ENCODE measurements around the gene RYR2.

RYR2 gene

GRCh38 chr1:237179503-237179902, 137.5 kb downstream of the RYR2 start:
- DNase-seq (ENCODE audit: low spot score) = no peak
- no peak for TF ChIP-seq CTCF (IDR thresholded peaks at IDR 0.05; ENCODE audit: extremely low read depth, missing control alignments)

- DNase-seq (ENCODE audit: low spot score) = no peak
- TF ChIP-seq CTCF (IDR thresholded peaks at IDR 0.05; ENCODE audit: extremely low read depth, missing control alignments) = no peak
Observed at GRCh38 chr1:237180256-237180655, 138.3 kb downstream of the RYR2 start.

GRCh38 chr1:237181743-237182317, 139.8 kb downstream of the RYR2 start:
- DNase-seq (ENCODE audit: low spot score) = no peak
- TF ChIP-seq CTCF (IDR thresholded peaks at IDR 0.05; ENCODE audit: extremely low read depth, missing control alignments) = no peak

GRCh38 chr1:237183963-237184540, 142.1 kb downstream of the RYR2 start:
- no peak for TF ChIP-seq CTCF (IDR thresholded peaks at IDR 0.05; ENCODE audit: extremely low read depth, missing control alignments)
- no peak for DNase-seq (ENCODE audit: low spot score)

- no peak for TF ChIP-seq CTCF (IDR thresholded peaks at IDR 0.05; ENCODE audit: extremely low read depth, missing control alignments)
- no peak for DNase-seq (ENCODE audit: low spot score)
Observed at GRCh38 chr1:237186675-237187074, 144.7 kb downstream of the RYR2 start.

GRCh38 chr1:237187842-237188241, 145.9 kb downstream of the RYR2 start:
- no peak for TF ChIP-seq CTCF (IDR thresholded peaks at IDR 0.05; ENCODE audit: extremely low read depth, missing control alignments)
- no peak for DNase-seq (ENCODE audit: low spot score)

GRCh38 chr1:237191403-237191802, 149.4 kb downstream of the RYR2 start:
- no peak for DNase-seq (ENCODE audit: low spot score)
- TF ChIP-seq CTCF (IDR thresholded peaks at IDR 0.05; ENCODE audit: extremely low read depth, missing control alignments) = no peak
